ENCODE data around the gene TMPRSS12. TPM values are rescaled to one million over a fixed set of nuclear protein-coding genes. Genes with fewer than 3 reads are reported as not detected.
A peak's percentile ranks its signal among the peaks of the same experiment; 100 is the strongest.
"Not testable (repeated sequence)": the region's sequence is repeated elsewhere in the genome, so short reads cannot be mapped to it uniquely, and the experiment has no call there.

Gene TMPRSS12, protein sequence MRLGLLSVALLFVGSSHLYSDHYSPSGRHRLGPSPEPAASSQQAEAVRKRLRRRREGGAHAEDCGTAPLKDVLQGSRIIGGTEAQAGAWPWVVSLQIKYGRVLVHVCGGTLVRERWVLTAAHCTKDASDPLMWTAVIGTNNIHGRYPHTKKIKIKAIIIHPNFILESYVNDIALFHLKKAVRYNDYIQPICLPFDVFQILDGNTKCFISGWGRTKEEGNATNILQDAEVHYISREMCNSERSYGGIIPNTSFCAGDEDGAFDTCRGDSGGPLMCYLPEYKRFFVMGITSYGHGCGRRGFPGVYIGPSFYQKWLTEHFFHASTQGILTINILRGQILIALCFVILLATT
- total RNA-seq (2014; rRNA removed; shearing (Covaris generic)) = not detected in 2 replicates

DNA sequence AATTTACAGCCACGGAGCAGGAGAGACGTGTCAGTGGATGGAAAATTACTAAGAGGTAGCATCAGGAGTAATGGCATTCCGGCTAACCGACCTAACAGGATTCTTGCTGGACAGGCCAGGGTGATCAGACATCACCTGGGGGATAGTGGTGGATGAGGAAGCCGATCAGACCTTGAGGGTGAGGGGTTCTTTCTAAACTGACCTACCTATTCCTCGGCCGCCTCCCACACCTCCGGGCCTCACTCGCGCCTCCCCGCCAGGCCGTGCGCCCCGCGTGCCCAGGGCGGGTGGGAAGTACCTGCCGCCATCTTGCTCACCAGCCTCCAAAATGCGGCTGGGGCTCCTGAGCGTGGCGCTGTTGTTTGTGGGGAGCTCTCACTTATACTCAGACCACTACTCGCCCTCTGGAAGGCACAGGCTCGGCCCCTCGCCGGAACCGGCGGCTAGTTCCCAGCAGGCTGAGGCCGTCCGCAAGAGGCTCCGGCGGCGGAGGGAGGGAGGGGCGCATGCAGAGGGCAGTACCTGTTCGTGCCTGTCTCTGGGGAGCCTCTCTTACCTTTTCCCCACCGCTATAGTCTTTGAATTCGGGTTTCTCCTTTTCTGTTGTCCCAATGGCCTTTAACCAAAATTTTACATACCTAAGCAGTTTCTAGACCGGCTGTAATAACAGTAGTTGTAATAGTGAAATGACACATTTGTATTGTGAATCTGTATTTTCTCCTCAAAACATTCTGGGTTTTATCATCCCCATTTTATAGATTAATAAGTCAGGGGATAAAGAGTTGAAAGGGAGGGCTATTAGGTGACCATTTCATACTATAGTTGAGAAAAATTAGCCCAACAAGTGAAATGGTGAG, at the start of gene TMPRSS12:
TSS of gene TMPRSS12 (plus strand) at position 290 of the 857 bp plus-strand sequence. CDS start at position 329, 39 bp downstream.
- DNase-seq (ENCODE audit: low spot score) = no peak

DNA sequence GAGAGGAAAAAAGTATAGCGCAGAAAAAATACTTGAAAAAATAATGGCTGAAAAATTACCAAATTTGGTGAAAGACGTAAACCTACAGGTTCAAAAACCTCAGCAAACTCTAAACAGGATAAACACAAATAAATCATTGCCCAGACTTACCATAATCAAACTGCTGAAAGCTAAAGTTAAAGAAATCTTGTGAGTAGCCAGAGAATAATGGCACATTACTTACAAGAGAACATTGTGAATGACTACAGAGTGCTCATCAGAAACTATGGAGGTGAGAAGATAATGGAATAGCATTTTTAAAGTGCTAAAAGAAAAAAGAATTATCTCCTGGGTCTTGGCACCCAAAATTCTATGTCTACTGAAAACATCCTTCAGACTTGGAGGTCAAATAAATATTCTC, 42.8 kb upstream of the TMPRSS12 start:
- DNase-seq (ENCODE audit: low spot score) = no peak

DNA sequence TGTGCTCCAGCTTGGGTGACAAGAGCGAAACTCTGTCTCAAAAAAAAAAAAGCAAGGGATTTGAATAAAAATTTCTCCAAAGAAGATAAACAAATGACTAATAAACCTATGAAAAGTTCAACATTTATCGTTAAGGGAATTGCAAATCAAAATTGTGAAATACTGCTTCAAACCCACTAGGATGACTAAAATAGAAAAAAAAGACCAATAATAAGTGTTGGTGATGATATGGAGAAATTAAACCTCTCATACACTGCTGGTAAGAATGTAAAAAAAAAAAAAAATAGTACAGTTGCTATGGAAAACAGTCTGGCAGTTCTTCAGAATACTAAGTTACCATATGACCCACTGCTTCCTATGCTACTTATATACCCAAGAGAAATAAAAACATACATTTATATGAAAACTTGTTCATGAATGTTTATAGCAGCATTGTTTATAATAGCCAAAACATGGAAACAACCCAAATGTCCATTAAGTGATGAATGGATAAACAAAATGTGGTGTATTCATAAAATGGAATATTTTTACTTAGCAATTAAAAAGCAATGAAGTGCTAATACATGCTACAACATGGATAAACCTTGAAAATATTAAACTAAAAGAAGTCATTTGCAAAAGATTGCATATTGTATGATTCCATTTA, 39.4 kb upstream of the TMPRSS12 start:
- DNase-seq (ENCODE audit: low spot score) = no peak

DNA sequence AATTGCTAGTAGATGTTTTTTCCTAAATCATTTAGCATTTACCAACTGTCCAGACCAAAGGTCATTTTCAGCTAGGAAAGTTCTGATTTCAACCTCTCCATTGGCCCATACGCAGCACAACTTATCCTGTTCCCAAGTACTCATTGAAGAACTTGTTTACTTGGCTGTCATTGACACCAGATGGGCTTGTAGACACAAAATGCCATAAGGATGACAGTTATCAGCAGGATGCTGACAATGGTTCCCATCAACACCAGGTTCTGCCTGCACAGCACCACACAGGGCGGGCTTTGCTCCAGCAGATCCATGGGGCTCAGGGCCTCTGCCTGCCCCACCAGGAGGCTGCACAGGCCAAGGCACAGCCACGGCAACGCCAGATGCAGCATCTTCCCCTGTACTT, 36.5 kb upstream of the TMPRSS12 start:
- no peak for DNase-seq (ENCODE audit: low spot score)

DNA sequence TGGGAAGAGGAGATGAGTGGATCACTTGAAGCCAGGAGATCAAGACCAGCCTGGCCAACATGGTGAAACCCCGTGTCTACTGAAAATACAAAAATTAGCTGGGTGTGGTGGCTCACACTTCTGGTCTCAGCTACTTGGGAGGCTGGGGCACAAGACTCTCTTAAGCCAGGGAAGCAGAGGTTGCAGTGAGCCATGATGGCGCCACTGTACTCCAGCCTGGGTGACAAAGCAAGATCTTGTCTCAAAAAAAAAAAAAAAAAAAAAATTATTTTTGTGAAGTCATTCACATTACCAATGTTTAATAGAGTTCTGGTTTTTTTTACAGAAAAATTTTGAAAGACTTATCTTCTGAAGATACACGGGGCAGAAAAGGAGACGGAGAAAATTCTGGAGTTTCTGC, 33.6 kb upstream of the TMPRSS12 start:
- not testable (repeated sequence) for DNase-seq (ENCODE audit: low spot score)

DNA sequence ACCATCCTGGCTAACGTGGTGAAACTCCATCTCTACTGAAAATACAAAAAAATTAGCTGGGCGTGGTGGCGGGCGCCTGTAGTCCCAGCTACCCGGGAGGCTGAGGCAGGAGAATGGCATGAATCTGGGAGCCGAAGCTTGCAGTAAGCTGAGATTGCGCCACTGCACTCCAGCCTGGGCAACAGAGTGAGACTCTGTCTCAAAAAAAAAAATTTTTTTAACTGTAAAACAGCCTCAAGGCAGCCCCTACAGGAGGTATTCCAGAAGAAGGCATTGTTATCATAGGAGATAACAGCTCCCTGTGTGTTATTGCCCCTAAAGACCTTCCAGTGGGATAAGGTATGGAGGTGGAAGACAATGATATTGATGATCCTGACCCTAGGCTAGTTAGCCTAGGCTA, 27.8 kb upstream of the TMPRSS12 start:
- not testable (repeated sequence) for DNase-seq (ENCODE audit: low spot score)

DNA sequence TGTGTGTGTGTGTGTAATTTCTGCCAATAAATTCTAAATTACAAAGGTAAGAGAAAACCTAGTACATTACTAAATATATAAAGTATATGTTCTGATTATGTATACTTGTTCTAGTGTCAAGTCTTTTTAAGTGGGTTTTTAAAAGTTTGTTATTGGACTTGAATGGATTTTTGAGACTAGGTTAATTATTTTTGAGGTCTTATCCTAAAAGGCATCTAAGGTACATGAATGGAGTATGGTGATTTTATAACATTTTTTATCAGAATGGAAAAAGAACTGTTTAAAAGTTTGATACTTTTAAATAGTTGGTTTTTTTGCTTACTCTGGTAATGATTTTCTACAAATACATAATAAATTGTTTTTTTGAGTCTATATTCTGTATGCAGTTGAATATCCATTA, 22.5 kb upstream of the TMPRSS12 start:
- DNase-seq (ENCODE audit: low spot score) = no peak

DNA sequence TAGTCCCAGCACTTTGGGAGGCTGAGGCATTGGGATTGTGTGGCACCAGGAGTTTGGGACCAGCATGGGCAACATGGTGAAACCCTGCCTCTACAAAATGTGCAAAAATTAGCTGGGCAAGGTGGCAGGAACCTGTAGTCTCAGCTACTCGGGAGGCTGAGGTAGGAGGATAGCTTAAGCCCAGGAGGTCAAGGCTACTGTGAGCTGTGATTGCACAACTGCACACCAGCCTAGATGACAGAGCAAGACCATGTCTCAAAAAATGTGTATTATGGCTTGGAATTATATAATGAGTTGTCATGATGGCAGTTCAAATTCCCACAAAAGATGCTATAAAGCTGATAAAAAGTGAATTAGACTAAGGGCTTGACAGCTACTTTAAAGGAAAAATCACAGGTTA, 20.6 kb upstream of the TMPRSS12 start:
- DNase-seq (ENCODE audit: low spot score) = no peak

DNA sequence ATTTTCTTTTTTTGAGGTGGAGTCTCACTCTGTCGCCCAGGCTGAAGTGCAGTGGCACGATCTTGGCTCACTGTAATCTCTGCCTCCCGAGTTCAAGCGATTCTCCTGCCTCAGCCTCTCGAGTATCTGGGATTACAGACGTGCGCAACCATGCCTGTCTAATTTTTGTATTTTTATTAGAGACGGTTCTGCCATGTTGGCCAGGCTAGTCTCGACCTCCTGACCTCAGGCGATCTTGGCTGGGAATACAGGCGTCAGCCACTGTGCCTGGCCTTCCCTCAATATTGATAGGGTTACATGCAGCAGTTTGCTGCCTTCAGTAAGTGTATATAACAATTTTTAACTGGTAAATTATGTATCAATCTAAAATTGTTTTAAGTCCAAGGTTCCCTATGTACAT, 19.0 kb upstream of the TMPRSS12 start:
- DNase-seq (ENCODE audit: low spot score) = not testable (repeated sequence)

DNA sequence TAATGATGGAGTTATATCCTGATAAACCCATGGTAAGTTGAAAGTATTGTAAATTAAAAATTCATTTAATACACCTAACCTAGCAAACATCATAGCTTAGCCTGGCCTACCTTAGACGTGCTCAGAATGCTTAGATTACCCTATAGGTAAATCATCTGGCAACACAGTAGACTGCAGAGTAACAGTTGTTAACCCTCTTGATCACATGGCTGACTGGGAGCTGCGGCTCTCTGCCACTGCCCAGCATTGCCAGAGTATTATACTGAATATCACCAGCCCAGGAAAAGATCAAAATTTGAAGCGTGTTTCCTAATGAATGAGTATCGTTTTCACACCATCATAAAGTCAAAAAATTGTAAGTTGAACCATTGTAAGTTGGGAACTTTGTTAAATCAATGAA, 17.8 kb upstream of the TMPRSS12 start:
- no peak for DNase-seq (ENCODE audit: low spot score)

DNA sequence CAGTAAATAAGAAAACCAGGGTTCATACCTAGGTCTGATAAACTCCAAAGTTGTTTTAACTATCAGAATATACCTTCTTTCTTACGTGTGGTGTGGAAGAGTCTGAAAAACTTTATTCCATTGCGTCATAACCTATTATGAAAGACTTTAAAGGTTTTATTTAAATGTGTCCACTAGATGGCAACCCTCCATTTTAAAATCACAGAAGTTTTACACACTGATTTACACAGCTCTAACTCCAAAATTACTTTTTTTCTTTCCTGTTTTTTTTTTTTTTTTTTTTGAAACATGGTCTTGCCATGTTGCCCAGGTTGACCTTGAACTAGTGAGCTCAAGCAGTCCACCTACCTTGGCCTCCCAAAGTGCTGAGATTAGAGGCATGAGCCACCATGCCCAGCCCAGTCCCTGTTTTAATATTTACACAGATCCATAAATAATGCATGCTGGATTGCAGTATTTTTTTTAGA, 17.3 kb upstream of the TMPRSS12 start:
- peak; percentile 41 for DNase-seq (ENCODE audit: low spot score)

DNA sequence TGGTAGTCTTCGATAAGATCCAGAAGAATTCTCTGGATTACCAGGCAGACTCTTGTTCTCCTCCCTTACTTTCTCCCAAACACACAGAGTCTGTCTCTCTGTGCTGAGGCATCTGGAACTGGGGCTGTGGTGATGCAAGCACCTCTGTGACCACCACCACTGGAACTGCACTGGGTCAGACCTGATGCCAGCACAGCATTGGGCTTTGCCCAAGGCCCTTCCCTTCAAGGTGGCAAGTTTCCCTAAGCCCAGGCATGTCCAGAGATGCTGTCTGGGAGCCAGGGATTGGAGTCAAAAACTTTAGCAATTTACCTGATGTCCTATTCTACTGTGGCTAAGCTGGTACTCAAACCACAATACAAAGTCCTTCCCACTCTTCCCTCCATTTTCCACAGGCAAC, 14.6 kb upstream of the TMPRSS12 start:
- no peak for DNase-seq (ENCODE audit: low spot score)

DNA sequence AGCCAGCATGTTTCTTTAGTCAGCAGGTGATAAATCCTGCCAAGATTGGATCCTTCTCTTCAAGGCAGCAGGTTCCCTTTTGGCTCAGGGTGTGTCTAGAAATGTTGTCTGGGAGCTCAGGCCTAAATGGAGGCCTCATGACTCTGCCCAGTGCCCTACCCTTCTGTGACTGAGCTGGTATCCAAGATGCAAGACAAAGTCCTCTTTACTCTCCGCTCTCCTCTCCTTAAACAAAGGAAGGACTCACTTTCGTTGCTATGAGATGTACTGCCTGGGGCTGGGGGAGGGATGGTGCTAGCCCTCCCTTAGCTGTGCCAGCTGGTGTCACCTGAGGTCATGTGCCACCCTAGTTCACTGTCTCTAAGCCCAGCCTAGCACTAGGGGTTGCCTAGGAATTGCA, 13.8 kb upstream of the TMPRSS12 start:
- no peak for DNase-seq (ENCODE audit: low spot score)

DNA sequence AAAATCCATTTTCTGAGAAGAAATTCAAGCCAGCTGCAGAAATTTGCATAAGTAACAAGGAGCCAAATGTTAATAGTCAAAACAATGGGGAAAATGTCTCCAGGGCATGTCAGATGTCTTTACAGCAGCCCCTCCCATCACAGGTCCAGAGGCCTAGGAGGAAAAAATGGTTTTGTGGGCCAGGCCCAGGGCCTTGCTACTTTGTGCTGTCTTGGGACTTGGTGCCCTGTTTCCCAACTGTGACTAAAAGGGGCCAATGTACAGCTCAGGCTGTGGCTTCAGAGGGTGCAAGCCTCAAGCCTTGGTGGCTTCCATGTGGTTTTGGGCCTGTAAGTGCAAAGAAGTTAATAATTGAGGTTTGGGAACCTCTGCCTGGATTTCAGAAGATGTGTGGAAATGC, 8.9 kb upstream of the TMPRSS12 start:
- not testable (repeated sequence) for DNase-seq (ENCODE audit: low spot score)

DNA sequence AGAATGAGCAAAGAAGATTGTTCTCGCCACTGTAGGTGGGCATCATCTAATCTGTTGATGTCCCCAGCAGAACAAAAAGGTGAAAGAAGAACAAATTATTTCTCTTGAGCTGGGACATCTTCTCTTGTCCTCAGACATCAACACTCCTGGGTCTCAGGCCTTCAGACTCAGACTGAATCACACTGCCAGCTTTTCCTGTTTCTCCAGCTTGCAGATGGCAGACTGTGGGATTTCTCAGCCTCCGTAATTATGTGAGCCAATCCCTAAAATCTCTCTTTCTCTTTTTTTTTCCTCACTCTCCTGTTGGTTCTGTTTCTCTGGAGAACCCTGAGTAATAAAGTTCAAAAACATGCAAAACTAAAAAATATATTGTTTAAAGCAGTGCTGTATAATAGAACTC, 3.7 kb upstream of the TMPRSS12 start:
- no peak for DNase-seq (ENCODE audit: low spot score)

DNA sequence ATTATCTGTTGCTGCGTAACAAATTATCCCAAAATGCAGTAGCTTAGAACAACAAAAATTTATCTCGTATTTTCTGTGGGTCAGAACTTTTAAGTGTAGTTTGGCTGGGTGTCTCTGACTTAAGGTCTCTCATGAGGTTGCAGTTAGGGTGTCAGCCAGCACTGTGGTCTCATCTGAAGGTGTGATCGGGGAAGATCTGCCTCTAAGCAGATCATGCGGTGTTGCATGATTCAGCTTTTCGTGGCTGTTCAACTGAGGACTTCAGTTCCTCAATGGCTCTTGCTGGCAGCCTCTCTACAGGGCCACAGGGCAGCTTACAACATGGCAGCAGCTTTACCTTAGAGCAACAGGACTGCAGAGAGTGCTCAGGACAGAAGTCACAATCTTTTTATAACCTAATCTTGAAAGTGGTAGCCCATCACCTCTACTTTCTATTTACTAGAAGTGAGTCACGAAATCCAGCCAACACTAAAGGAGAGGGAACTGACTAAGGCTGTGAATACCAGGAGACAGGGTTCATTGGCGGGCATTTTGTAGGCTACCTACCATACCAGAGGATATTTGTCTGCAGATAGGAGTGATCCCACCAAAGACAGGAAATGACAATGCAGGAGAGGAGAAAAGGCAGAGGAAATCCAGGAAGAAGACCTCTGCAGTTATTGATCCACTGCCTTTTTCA, 1.8 kb upstream of the TMPRSS12 start:
- no peak for DNase-seq (ENCODE audit: low spot score)

DNA sequence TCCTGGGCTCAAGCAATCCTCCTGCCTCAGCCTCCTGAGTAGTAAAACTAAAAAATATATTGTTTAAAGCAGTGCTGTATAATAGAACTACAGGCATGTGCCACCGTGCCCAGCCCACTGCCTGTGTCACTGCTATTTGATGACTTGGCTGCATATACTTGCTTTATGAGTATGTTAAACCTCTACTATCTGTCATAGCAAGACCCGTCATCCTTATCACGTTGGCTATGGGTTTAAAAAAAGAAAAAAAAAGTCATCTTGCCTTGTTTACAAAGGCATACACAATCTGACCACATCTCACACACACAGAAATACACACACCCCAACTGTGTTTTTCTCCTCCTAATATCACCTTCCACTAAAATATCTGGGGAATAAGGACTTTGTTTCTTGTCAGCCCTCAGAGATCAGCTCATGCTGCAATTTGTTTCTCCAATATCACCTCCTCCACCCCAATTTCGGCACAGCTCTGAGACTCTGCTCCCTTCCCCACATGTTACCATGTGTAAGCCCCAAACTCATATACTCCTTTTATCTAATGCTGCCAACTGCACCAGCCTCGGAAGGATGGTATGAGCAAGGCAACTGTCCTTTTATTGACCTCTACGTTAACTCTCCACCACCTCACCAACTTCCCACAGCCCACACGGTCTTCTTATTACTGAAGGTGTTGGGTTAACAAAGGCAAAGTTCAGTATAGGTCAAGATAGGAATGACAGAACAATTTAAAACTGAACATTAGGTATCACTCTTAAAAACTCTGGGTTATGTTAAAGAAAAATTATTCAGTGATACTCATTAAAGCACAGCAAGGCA, 802 bp upstream of the TMPRSS12 start:
- DNase-seq (ENCODE audit: low spot score) = no peak

DNA sequence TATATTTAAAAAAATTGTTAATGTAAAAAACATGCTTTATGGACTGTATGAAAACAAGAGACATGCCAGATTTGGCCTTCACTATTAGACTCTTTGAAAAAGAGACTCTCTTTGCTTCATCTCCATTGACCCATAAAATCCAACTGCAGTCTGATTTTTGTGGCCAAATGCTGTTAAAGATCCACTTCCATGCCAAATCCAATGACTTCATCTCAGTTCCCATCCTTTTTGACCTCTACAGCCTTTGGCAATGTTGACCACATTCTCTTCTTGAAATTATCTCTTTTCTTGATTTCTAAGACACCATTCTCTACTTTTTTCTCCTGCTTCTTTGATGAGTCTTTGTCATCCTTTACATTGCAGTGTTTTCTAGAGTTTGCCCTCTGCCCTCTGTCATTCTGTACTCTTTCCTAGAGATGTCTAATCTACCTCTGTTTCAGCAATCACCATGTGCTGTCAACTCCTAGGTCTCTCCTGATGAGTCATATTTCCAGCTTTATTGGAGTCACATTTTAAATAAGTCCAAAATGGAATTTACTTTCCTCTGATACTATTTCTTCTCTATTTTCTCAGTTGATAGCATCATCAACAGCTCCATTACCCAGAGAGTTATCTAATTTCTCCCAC, 2.4 kb downstream of the TMPRSS12 start:
- DNase-seq (ENCODE audit: low spot score) = no peak

DNA sequence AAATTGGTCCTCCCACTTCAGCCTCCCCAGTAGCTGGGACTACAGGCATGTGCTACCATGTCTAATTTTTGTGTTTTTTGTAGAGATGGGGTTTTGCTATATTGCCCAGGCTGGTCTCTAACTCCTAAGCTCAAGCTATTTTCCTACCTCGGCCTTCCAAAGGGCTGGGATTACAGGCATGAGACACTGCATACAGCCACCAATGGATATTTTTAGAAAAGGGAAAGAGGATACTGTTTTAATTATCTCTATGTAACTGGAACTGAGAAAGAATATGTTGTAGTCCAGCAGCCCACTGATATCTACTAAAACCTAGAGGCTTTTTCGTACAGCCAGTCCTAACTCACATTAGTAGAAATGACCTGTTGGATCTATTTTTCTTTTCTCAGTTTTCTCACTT, 6.2 kb downstream of the TMPRSS12 start:
- DNase-seq (ENCODE audit: low spot score) = no peak

DNA sequence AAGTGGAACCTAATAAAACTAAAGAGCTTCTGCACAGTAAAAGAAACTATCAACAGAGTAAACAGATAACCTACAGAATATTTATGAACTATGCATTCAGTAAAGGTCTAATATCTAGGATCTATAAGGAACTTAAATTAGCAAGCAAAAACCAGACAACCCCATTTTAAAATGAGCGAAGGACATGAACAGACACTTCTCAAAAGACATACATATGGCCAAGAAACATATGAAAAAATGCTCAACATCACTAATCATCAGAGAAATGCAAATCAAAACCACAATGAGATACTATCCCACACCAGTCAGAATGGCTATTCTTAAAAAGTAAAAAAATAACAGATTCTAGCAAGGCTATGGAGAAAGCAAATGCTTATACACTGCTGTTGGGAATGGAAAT, 12.5 kb downstream of the TMPRSS12 start:
- DNase-seq (ENCODE audit: low spot score) = not testable (repeated sequence)

Data from A172 (cell line).